Hippocampal formation (tissue), 2 donors: ENCODE results near the gene APEX2.
"Not testable (repeated sequence)": the region's sequence is repeated elsewhere in the genome, so short reads cannot be mapped to it uniquely, and the experiment has no call there.

Experiments
- DNase-seq, 2 donors: peaks; one replicate each; lab custom pipeline; 2025; lab: John Stamatoyannopoulos, UW

The APEX2 gene, protein sequence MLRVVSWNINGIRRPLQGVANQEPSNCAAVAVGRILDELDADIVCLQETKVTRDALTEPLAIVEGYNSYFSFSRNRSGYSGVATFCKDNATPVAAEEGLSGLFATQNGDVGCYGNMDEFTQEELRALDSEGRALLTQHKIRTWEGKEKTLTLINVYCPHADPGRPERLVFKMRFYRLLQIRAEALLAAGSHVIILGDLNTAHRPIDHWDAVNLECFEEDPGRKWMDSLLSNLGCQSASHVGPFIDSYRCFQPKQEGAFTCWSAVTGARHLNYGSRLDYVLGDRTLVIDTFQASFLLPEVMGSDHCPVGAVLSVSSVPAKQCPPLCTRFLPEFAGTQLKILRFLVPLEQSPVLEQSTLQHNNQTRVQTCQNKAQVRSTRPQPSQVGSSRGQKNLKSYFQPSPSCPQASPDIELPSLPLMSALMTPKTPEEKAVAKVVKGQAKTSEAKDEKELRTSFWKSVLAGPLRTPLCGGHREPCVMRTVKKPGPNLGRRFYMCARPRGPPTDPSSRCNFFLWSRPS

GRCh38 chrX:54999717-55000598 lies at the start of gene APEX2:
Gene APEX2 (plus strand): TSS chrX:55000363. CDS start chrX:55000423, 60 bp downstream.
- peak; percentile 77 to 84 for DNase-seq

DNA sequence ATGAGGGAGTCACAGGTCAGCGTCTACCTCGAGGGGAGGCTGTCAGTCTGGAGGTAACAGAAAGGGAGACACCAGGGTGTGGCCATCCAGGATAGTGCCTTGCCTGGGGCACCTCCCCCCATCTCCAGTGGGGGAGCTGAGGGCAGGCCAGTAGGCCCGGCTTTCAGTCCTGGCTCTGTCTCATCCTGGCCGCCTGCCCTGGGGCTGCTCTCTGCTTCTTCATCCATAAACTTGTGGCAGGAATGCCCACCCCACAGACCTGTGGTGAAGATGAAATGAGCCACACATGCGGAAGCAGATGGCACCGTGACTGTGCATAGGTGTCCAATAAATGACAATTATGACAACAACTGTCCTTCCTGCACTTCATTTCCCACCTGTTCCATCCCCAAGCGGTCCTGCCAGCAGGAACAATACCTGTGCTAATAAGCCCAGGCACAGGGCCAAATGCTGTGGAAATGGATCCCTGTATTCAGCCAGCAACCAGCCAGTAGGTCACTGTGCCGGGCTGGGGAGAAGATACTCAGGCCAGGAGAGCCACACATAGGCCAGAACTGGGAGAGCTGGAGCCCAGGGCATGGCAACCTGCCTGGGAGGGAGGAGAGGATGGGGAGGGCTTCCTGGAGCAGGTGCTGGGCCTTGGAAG lies 49.3 kb upstream of the APEX2 start:
- no peak for DNase-seq

DNA sequence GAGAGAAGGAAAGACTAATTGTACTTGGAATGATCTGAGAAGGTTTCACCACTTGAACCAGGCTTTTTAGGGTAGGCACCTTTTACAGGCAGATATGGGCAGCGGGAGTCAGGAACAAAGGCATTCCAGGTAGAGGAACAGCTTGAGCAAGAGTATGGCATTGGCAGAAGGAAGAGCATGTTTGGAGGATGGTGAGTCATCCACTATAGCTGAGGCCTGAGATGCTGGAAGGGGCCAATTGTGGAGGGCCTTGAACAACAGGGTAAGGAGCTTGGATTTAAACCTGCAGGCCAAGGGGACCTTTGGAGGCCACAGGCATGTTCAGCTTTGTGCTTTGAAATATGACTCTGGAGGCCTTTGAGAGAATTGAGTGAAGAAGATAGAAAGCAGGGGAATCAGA lies 38.4 kb upstream of the APEX2 start:
- no peak for DNase-seq

- no peak for DNase-seq
These were observed 35.2 kb upstream of the APEX2 start for GRCh38 chrX:54964766-54965497.

DNA sequence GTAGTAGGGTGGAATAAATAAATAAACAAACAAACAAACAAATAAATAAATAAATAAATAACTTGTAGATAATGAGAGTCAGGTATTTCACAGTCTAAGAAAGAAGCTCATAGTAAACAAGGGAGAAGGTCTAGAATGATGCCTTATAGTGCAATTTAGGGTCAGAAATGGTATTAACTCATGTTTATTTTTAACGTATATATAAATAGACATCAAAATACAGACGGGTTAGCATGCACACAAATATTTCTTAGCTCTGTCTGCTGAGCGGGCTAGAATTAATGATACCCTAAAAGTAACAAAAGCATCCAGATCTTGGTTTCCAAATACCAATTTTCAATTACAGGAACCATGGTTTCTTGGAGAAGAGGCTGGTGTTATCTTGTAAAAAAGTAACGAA lies 22.8 kb upstream of the APEX2 start:
- DNase-seq = no peak

DNA sequence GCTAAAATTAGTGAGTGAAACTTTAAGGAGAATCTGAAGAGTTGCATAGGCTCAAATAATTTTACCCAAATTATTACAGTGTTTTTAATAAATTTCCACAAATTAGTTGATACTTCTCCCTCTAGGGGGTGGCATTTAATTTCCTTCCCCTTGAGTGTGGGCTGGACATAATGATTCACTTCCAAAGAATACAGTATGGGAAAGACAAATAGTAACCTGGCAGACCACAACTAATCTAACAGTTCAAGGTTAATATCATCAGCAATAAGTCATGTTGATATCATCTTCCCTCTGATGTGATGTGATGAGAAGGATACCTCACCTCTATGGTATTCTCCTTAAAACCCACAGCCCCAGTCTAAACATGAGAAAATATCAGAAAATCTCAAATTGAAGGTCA lies 21.7 kb upstream of the APEX2 start:
- DNase-seq = no peak

GRCh38 chrX:54979432-54979831 lies 20.7 kb upstream of the APEX2 start:
- DNase-seq = no peak

- no peak for DNase-seq
These were observed 19.8 kb upstream of the APEX2 start for GRCh38 chrX:54980334-54980733.

DNA sequence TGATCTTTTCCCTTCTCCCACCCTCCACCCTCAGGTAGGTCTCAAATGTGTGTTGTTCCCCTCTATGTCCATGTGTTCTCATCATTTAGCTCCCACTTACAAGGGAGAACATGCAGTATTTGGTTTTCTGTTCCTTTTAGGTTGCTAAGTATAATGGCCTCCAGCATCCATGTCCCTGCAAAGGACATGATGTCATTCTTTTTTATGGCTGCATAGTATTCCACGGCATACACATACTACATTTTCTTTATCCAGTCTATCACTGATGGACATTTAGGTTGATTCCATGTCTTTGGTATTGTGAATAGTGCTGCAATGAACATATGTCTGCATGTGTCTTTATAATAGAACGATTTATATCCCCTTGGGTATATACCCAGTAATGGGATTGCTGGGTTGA lies 16.9 kb upstream of the APEX2 start:
- DNase-seq = not testable (repeated sequence)

GRCh38 chrX:54991706-54992105 lies 8.5 kb upstream of the APEX2 start:
- DNase-seq = no peak

DNA sequence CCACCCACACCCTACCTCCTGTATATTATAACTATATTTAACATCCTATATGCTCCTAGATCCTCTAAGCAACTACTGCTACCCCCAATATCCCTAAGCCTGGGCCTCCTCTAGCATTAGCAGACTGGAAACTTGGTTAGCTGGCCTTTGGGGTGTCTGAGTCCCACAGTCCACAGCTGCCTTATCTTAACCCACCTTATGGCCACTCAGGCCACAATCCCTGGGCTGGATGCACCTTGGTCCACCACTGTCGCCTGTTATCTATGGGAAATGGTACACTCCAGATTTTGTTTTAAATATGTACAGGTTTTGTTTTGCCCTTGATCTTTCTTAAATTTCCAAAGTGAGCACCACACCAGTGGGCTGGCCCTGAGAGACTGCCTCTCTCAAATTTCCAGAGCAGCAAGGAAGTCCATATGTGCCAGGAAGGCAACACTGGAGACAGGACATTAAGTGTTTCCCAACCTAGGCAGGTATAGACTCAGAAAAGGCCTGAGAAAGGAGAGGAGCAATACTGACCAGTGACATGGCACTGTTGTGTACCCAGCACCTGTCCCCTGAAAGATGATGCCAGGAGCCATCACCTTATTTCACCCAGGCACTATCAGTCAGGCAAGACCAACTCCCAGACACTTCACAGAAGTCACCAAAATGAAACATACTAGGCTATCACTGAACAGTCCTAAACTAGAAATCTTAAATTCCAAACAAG lies 7.1 kb upstream of the APEX2 start:
- DNase-seq = no peak

GRCh38 chrX:54994099-54994498 lies 6.1 kb upstream of the APEX2 start, which contains the start of gene PFKFB1:
Gene PFKFB1 (minus strand): TSS chrX:54994188. CDS start chrX:54994007, 181 bp downstream.
- DNase-seq = no peak

- DNase-seq = no peak
These were observed 5.4 kb upstream of the APEX2 start for GRCh38 chrX:54994668-54995351.

GRCh38 chrX:54995621-54996020 lies 4.5 kb upstream of the APEX2 start:
- DNase-seq = no peak

GRCh38 chrX:55004231-55004630 lies 4.1 kb downstream of the APEX2 start:
- no peak for DNase-seq

DNA sequence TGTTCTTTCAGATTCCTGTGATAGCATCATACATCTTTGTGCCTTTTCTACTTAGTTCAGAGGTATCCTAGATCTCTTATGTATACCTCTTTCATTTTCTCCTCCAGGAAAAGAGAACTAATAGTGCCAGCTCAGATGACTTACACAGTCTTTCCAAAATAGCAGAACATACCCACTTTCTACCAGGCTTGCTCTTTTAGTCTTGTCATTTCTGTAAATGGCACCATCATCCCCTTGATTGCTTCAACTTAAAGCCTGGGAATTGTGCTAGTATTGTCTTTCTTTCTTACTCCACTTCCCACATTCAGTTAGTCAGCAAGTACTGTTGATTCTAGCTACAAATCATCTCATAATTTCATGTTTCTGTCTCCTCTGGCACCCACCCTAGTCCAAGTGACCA lies 5.1 kb downstream of the APEX2 start:
- no peak for DNase-seq

DNA sequence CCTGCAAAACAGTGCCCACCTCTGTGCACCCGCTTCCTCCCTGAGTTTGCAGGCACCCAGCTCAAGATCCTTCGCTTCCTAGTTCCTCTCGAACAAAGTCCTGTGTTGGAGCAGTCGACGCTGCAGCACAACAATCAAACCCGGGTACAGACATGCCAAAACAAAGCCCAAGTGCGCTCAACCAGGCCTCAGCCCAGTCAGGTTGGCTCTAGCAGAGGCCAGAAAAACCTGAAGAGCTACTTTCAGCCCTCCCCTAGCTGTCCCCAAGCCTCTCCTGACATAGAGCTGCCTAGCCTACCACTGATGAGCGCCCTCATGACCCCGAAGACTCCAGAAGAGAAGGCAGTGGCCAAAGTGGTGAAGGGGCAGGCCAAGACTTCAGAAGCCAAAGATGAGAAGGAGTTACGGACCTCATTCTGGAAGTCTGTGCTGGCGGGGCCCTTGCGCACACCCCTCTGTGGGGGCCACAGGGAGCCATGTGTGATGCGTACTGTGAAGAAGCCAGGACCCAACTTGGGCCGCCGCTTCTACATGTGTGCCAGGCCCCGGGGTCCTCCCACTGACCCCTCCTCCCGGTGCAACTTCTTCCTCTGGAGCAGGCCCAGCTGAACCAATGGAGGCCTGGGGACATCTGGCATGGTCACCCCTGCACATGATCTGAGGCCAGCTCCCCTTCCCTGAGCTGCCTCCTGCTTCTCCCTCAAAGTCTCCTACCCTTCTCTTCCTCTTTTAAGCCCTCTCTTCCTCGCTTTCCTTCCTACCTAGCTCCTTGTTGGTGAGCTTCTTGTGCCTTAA lies 6.9 kb downstream of the APEX2 start:
- DNase-seq = no peak

- DNase-seq = no peak
These were observed 7.5 kb downstream of the APEX2 start for GRCh38 chrX:55007656-55008055.
